IMR-90 (cell line): ENCODE measurements around the gene BORA. TPM values are rescaled to one million over a fixed set of nuclear protein-coding genes. Genes with fewer than 3 reads are reported as not detected.

Experiments used
- ATAC-seq: fragments of 200-7000 bp; cut with Tn5 transposase; 2 replicates; pipeline ENCODE4 v1.9.1; 2020; ENCODE audit warnings: low read depth, mild to moderate bottlenecking, moderate library complexity
- BruUV-seq: library from RNA; stranded (reverse); fragments of 400-500 nt; replicated peaks from 2 replicates; lab custom pipeline; 2021; lab: Mats Ljungman, UMichigan
- CTCF ChIA-PET: fragments of 300-600 bp; formaldehyde crosslinking; extraction: SDS; loops from one replicate; lab custom pipeline; 2021; ENCODE audit warnings: antibody characterized with exemption; lab: Yijun Ruan, JAX
- POLR2A ChIA-PET: fragments of 300-600 bp; sonication (Branson Sonifier 250); formaldehyde crosslinking; loops from one replicate; lab custom pipeline; 2022; ENCODE audit warnings: antibody characterized with exemption; ENCODE audit not compliant: unreplicated experiment; lab: Charles Lee
- DNase-seq: peaks from one replicate; pipeline ENCODE4 v3.0.0; 2013
- H2AFZ ChIP-seq: replicated peaks from 2 replicates; pipeline ENCODE3; 2013; ENCODE audit warnings: low read length, mild to moderate bottlenecking; ENCODE audit not compliant: poor library complexity
- H2AK5ac ChIP-seq: 2 replicates; pipeline ENCODE4 v1.6.1; 2013; ENCODE audit warnings: low read depth, low read length, inconsistent platforms
- H2AK9ac ChIP-seq: replicated peaks from 2 replicates; pipeline ENCODE3; 2013; ENCODE audit warnings: mild to moderate bottlenecking, low read depth, low read length, moderate library complexity; ENCODE audit not compliant: poor library complexity
- H2BK120ac ChIP-seq: 2 replicates; pipeline ENCODE4 v1.6.1; 2013; ENCODE audit warnings: low read depth, low read length, inconsistent platforms
- H2BK15ac ChIP-seq: 3 replicates; pipeline ENCODE4 v1.6.1; 2013; ENCODE audit warnings: low read depth, low read length, inconsistent platforms
- H2BK20ac ChIP-seq: 2 replicates; pipeline ENCODE4 v1.6.1; 2013; ENCODE audit warnings: low read depth, mild to moderate bottlenecking, inconsistent platforms, low read length, moderate library complexity
- H2BK5ac ChIP-seq: 2 replicates; pipeline ENCODE4 v1.6.1; 2013; ENCODE audit warnings: mild to moderate bottlenecking, low read depth, low read length, inconsistent platforms; ENCODE audit not compliant: poor library complexity, severe bottlenecking
- H3K14ac ChIP-seq: replicated peaks from 2 replicates; pipeline ENCODE4 v1.6.1; 2013; ENCODE audit warnings: low read depth, low read length, inconsistent platforms
- H3K18ac ChIP-seq: 2 replicates; pipeline ENCODE4 v1.6.1; 2013; ENCODE audit warnings: low read depth, low read length, control low read depth
- H3K23ac ChIP-seq: 2 replicates; pipeline ENCODE4 v1.6.1; 2013; ENCODE audit warnings: low read depth, low read length, inconsistent platforms
- H3K27ac ChIP-seq: 2 replicates; pipeline ENCODE4 v1.5.1; 2013; ENCODE audit warnings: mild to moderate bottlenecking, control low read depth, low read length; ENCODE audit not compliant: insufficient read depth
- H3K27me3 ChIP-seq: 2 replicates; pipeline ENCODE4 v1.6.1; 2013; ENCODE audit warnings: low read length; ENCODE audit not compliant: control insufficient read depth, insufficient read depth
- H3K36me3 ChIP-seq: 2 replicates; pipeline ENCODE4 v1.6.1; 2013; ENCODE audit warnings: low read length, mixed read lengths; ENCODE audit not compliant: control insufficient read depth, insufficient read depth
- H3K4ac ChIP-seq: 2 replicates; pipeline ENCODE4 v1.6.1; 2013; ENCODE audit warnings: low read depth, low read length, inconsistent platforms
- H3K4me1 ChIP-seq: 2 replicates; pipeline ENCODE4 v1.6.1; 2013; ENCODE audit warnings: low read length, mixed read lengths; ENCODE audit not compliant: control insufficient read depth, insufficient read depth
- H3K4me2 ChIP-seq: 2 replicates; pipeline ENCODE4 v1.6.1; 2013; ENCODE audit warnings: low read depth, mild to moderate bottlenecking, control low read depth, low read length, moderate library complexity
- H3K4me3 ChIP-seq: 2 replicates; pipeline ENCODE4 v1.5.1; 2013; ENCODE audit warnings: low read depth, mild to moderate bottlenecking, control low read depth, low read length, moderate library complexity; ENCODE audit not compliant: insufficient read depth
- H3K56ac ChIP-seq: 2 replicates; pipeline ENCODE4 v1.6.1; 2013; ENCODE audit warnings: low read length, inconsistent platforms; ENCODE audit not compliant: insufficient read depth; ENCODE audit errors: extremely low read depth
- H3K79me1 ChIP-seq, 2 experiments: 2 replicates each; pipeline ENCODE4 v1.6.1; 2013; ENCODE audit warnings: low read length in 2 of 2, inconsistent platforms in 1 of 2, low read depth in 1 of 2
- H3K9ac ChIP-seq: 2 replicates; pipeline ENCODE4 v1.6.1; 2013; ENCODE audit warnings: low read depth, low read length, control low read depth
- H3K9me1 ChIP-seq: 2 replicates; pipeline ENCODE4 v1.6.1; 2013; ENCODE audit warnings: low read length, inconsistent platforms; ENCODE audit not compliant: insufficient read depth
- H3K9me3 ChIP-seq: 2 replicates; pipeline ENCODE4 v1.6.1; 2013; ENCODE audit warnings: low read length; ENCODE audit not compliant: control insufficient read depth, insufficient read depth
- H4K20me1 ChIP-seq: 2 replicates; pipeline ENCODE4 v1.6.1; 2013; ENCODE audit warnings: low read length, inconsistent platforms; ENCODE audit not compliant: insufficient read depth
- H4K5ac ChIP-seq: 2 replicates; pipeline ENCODE4 v1.6.1; 2013; ENCODE audit warnings: mild to moderate bottlenecking, low read depth, low read length, control low read depth
- H4K8ac ChIP-seq, 2 experiments: 2 replicates each; pipeline ENCODE4 v1.6.1; 2013; ENCODE audit warnings: low read depth in 2 of 2, low read length in 2 of 2, control low read depth in 1 of 2, inconsistent platforms in 1 of 2
- H4K91ac ChIP-seq: 2 replicates; pipeline ENCODE4 v1.6.1; 2013; ENCODE audit warnings: low read depth, low read length, inconsistent platforms; ENCODE audit not compliant: insufficient read depth
- BHLHE40 ChIP-seq: fragments of 150-350 bp; IDR thresholded peaks from 2 replicates; pipeline ENCODE4 v1.6.1; 2016; ENCODE audit warnings: mild to moderate bottlenecking, low read depth, low read length
- CEBPB ChIP-seq: IDR thresholded peaks from 2 replicates; pipeline ENCODE4 v1.6.1; 2012; ENCODE audit warnings: low read depth, low read length, improper control_type of control experiment
- CHD1 ChIP-seq: IDR thresholded peaks from 2 replicates; pipeline ENCODE4 v1.6.1; 2012; ENCODE audit warnings: low read depth, low read length, improper control_type of control experiment
- FOS ChIP-seq: fragments of 150-350 bp; IDR thresholded peaks from 2 replicates; pipeline ENCODE4 v1.6.1; 2016; ENCODE audit warnings: low read depth, low read length
- MAFK ChIP-seq: IDR thresholded peaks from 2 replicates; pipeline ENCODE4 v1.6.1; 2012; ENCODE audit warnings: low read depth, low read length, improper control_type of control experiment
- MAZ ChIP-seq: IDR thresholded peaks from 2 replicates; pipeline ENCODE4 v1.6.1; 2012; ENCODE audit warnings: low read depth, mild to moderate bottlenecking, low read length, improper control_type of control experiment, moderate library complexity, borderline replicate concordance
- MXI1 ChIP-seq: IDR thresholded peaks from 2 replicates; pipeline ENCODE4 v1.6.1; 2012; ENCODE audit warnings: low read depth, mild to moderate bottlenecking, low read length, moderate library complexity, borderline replicate concordance
- NFE2L2 ChIP-seq: fragments of 150-350 bp; IDR thresholded peaks from 2 replicates; pipeline ENCODE4 v1.6.1; 2016; ENCODE audit warnings: low read depth, mild to moderate bottlenecking, low read length
- POLR2A ChIP-seq: IDR thresholded peaks from 2 replicates; pipeline ENCODE4 v1.6.1; 2012; ENCODE audit warnings: mild to moderate bottlenecking, low read depth, low read length
- RAD21 ChIP-seq: IDR thresholded peaks from 2 replicates; pipeline ENCODE4 v1.6.1; 2012; ENCODE audit warnings: low read length, improper control_type of control experiment
- RCOR1 ChIP-seq: IDR thresholded peaks from 2 replicates; pipeline ENCODE4 v1.6.1; 2012; ENCODE audit warnings: mild to moderate bottlenecking, low read length, improper control_type of control experiment; ENCODE audit not compliant: insufficient replicate concordance
- RFX5 ChIP-seq: IDR thresholded peaks from 2 replicates; pipeline ENCODE4 v1.8.0; 2012; ENCODE audit warnings: low read depth, mild to moderate bottlenecking, low read length, moderate library complexity
- SMC3 ChIP-seq: fragments of 150-350 bp; IDR thresholded peaks from 2 replicates; pipeline ENCODE4 v1.6.1; 2016; ENCODE audit warnings: low read depth, mild to moderate bottlenecking, antibody characterized with exemption, low read length, moderate library complexity
- WGBS, 2 experiments: methylation state at CpG; one replicate each; pipeline versions ENCODE4 v1.1.5 to v1.1.7; 2013; ENCODE audit warnings: missing lambda C conversion rate in 2 of 2; ENCODE audit not compliant: insufficient read length in 1 of 2; ENCODE audit errors: extremely low coverage in 2 of 2; 5-methylcytosine and 5-hydroxymethylcytosine counted together
- dilution Hi-C: fragments of 300-500 bp; cut with HindIII; formaldehyde crosslinking; loops from one replicate; pipeline ENCODE4 v1.14.3; 2018; ENCODE audit warnings: low sequenced_read_pairs; ENCODE audit not compliant: unreplicated experiment
- in situ Hi-C: fragments of 300-500 bp; cut with MboI; formaldehyde crosslinking; loops from 3 replicates; pipeline ENCODE4 v1.14.3; 2019; ENCODE audit warnings: low sequenced_read_pairs, inconsistent platforms, mixed read lengths
- intact Hi-C: fragments of 100-400 bp; cut with micrococcal nuclease; formaldehyde crosslinking; loops from 2 replicates; pipeline ENCODE4 v1.10.0; 2022
- polyA plus RNA-seq, 3 experiments: library from polyadenylated mRNA; depleted of rRNA; stranded (reverse); fragments of >200 nt; gene quantifications; 2 replicates each; pipeline ENCODE4 v1.2.3, GENCODE V29; 2012; ENCODE audit warnings: low replicate concordance in 1 of 3
- total RNA-seq: library from RNA; depleted of rRNA; stranded (reverse); fragments of >200 nt; gene quantifications from 2 replicates; pipeline ENCODE4 v1.2.3, GENCODE V29; 2012
- TF ChIP-seq, protein P1 (sequence below): fragments of 150-350 bp; IDR thresholded peaks from 2 replicates; pipeline ENCODE4 v1.6.1; 2016; ENCODE audit warnings: low read depth, mild to moderate bottlenecking, low read length, moderate library complexity, borderline replicate concordance
- TF ChIP-seq, protein P2 (sequence below): fragments of 150-350 bp; IDR thresholded peaks from 2 replicates; pipeline ENCODE4 v1.6.1; 2017; ENCODE audit warnings: mild to moderate bottlenecking, antibody characterized with exemption, low read length, low read depth
- TF ChIP-seq, protein P3 (sequence below): conservative IDR thresholded peaks from 2 replicates; pipeline ENCODE4 v1.5.1; 2012; ENCODE audit warnings: mild to moderate bottlenecking, low read depth, low read length, improper control_type of control experiment

The BORA gene
- total and polyA plus RNA-seq, 2 of the 4 experiments (the other 2 are of a cell fraction) = 4.0 to 12.2 TPM

DNA sequence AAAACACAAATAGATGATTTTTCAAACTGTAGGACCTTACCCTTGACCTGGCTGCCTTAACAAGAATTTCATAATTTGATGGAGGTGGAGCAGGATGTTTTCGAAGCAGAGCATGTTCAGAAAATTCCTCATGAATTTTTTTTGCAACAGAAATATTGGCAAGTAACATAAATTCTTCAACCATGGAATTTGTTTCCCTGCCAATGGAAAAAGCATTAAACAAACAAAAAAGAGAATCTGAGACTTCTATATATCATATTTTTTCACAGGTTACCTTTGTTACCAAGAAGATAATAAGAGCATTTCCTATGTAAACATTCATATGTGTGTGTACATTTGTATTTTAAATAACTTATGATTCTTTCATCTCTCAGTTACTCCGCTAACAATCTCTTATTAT, 35.7 kb downstream of the BORA start:
- H3K4me1 ChIP-seq = no peaks in the 10 kb centered on the region
- BruUV-seq = no TSS peak
- no peak overlapping the region for H2BK20ac ChIP-seq
- H4K91ac ChIP-seq = no peak overlapping the region
- H2AK5ac ChIP-seq = no peak overlapping the region
- TF ChIP-seq POLR2A (no peak), MAZ (no peak), MXI1 (no peak), RFX5 (no peak), CHD1 (no peak), CEBPB (no peak), RCOR1 (no peak), MAFK (no peak), FOS (no peak), NFE2L2 (no peak), SMC3 (no peak), BHLHE40 (no peak), RAD21 (no peak)
- TF ChIP-seq, protein P1, sequence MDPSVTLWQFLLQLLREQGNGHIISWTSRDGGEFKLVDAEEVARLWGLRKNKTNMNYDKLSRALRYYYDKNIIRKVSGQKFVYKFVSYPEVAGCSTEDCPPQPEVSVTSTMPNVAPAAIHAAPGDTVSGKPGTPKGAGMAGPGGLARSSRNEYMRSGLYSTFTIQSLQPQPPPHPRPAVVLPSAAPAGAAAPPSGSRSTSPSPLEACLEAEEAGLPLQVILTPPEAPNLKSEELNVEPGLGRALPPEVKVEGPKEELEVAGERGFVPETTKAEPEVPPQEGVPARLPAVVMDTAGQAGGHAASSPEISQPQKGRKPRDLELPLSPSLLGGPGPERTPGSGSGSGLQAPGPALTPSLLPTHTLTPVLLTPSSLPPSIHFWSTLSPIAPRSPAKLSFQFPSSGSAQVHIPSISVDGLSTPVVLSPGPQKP = no peak
- TF ChIP-seq, protein P2, sequence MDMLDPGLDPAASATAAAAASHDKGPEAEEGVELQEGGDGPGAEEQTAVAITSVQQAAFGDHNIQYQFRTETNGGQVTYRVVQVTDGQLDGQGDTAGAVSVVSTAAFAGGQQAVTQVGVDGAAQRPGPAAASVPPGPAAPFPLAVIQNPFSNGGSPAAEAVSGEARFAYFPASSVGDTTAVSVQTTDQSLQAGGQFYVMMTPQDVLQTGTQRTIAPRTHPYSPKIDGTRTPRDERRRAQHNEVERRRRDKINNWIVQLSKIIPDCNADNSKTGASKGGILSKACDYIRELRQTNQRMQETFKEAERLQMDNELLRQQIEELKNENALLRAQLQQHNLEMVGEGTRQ = no peak
- TF ChIP-seq, protein P3, sequence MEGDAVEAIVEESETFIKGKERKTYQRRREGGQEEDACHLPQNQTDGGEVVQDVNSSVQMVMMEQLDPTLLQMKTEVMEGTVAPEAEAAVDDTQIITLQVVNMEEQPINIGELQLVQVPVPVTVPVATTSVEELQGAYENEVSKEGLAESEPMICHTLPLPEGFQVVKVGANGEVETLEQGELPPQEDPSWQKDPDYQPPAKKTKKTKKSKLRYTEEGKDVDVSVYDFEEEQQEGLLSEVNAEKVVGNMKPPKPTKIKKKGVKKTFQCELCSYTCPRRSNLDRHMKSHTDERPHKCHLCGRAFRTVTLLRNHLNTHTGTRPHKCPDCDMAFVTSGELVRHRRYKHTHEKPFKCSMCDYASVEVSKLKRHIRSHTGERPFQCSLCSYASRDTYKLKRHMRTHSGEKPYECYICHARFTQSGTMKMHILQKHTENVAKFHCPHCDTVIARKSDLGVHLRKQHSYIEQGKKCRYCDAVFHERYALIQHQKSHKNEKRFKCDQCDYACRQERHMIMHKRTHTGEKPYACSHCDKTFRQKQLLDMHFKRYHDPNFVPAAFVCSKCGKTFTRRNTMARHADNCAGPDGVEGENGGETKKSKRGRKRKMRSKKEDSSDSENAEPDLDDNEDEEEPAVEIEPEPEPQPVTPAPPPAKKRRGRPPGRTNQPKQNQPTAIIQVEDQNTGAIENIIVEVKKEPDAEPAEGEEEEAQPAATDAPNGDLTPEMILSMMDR = no peak
- H3K36me3 ChIP-seq = peaks cover 43% of the 10 kb centered on the region
- CTCF ChIA-PET = no interaction called here
- no peaks in the 10 kb centered on the region for H3K9me1 ChIP-seq
- H3K9me3 ChIP-seq = no peaks in the 10 kb centered on the region
- no peak overlapping the region for H3K56ac ChIP-seq
- H3K9ac ChIP-seq = no peak overlapping the region
- H3K4me3 ChIP-seq = no peak overlapping the region
- H3K4me2 ChIP-seq = no peak overlapping the region
- DNase-seq (no peak), ATAC-seq (peak; percentile 40)
- H2AK9ac ChIP-seq = no peak overlapping the region
- no peak overlapping the region for H2BK5ac ChIP-seq
- no peak overlapping the region for H3K27ac ChIP-seq
- intact Hi-C loops (no loop called here), dilution Hi-C loops (no loop called here), in situ Hi-C loops (no loop called here)
- H3K14ac ChIP-seq = no peak overlapping the region
- WGBS, 2 experiments = no CpG with 5 or more reads among the region's 2 CpGs
- POLR2A ChIA-PET = no interaction called here
- no peak overlapping the region for H2BK15ac ChIP-seq
- no peak overlapping the region for H2AFZ ChIP-seq
- no peak overlapping the region for H4K8ac ChIP-seq
- H3K27me3 ChIP-seq = no peaks in the 10 kb centered on the region
- no peaks in the 10 kb centered on the region; a peak in 1 of 4 replicates for H3K79me1 ChIP-seq
- H3K4ac ChIP-seq = no peak overlapping the region
- no peak overlapping the region for H3K18ac ChIP-seq
- H4K20me1 ChIP-seq = no peaks in the 10 kb centered on the region
- H3K23ac ChIP-seq = no peak overlapping the region
- H2BK120ac ChIP-seq = no peak overlapping the region
- no peak overlapping the region for H4K5ac ChIP-seq
